DMS79 treated with DMSO at 0.1 percent for 48 hours (cell line): Measurements from ENCODE around the gene MRPL46.
"Not testable (repeated sequence)": the region's sequence is repeated elsewhere in the genome, so short reads cannot be mapped to it uniquely, and the experiment has no call there.

Experiments
- DNase-seq: peaks from one replicate; lab custom pipeline; 2025; lab: John Stamatoyannopoulos, UW

The MRPL46 gene

GRCh38 chr15:88477904-88478303 lies 10.7 kb upstream of the MRPL46 start:
- DNase-seq = no peak

DNA sequence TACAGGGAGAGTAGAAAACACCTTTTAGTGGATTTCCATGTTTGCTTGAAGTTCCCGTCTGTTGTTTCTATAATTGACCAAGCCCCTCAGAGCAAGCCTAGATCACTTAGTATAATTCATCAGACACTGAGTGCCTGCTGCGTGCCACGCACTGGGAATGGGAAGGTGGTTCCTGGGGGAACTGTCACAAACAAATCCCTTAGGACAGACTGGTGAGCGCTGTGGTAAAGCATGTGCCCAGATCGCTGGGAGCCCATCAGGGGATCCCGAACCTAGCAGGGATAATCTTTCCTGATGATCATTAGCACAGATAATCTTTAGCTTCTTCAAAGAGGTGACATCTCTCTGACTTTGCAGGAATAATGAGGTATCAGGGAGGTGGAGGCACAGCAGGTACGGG lies 9.9 kb upstream of the MRPL46 start:
- DNase-seq = no peak

GRCh38 chr15:88476635-88477060 lies 9.5 kb upstream of the MRPL46 start:
- DNase-seq = no peak

- not testable (repeated sequence) for DNase-seq
Measured at GRCh38 chr15:88473661-88474293, 6.6 kb upstream of the MRPL46 start.

DNA sequence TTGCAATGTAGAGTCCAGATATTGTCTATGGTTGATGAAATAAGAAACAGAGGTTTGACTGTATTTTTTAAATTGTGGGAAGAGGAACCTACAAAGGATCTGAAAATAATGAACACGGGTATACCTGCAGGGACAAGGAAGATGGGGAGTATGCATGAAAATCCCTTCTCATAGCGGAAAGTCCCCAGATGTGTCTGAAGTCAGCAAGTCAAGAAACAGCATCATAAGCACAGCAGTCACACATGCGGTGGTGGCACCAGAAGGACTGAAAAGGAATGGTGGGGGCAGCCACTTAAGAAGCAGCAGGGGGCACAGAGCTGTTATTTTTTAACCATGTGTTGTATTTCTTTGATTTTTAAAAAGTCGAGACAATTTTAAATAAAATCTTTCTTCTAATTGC lies 5.0 kb upstream of the MRPL46 start:
- no peak for DNase-seq

DNA sequence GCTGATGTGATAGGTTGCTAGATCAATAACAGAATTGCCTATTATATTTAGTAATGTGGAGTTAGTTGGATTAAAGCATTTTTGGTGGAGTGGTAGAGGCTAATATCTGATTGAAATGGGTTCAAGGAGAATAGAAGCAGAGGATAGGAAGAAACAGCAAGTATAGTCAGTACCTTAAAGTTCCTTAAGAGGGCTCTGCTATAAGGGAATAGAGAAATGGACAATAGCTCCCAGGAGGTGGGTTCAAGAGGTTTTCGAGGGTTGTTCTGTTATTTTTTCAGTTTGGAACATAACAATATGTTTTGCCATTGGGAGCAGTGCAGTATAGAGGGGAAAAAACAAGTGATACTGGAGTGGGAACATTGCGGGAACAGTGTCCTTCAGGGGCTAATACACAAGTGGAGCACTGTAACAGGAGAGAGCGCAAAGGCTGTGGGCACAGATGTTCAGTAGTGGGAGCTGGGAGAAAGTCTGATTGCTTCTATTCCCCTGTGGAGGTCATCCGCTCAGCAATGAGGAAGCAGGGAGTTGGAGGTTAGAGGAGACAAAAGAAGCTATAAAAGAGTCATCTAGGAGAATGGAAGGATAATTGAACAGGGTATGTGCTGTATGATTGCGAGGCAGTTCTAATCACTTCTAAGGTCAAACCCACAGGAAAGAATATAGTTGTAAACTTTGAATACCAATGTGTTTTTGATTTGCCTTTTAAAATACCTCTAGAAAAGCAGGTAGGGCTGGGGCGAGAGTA lies 3.6 kb upstream of the MRPL46 start:
- no peak for DNase-seq

GRCh38 chr15:88469321-88469720 lies 2.1 kb upstream of the MRPL46 start:
- DNase-seq = no peak

DNA sequence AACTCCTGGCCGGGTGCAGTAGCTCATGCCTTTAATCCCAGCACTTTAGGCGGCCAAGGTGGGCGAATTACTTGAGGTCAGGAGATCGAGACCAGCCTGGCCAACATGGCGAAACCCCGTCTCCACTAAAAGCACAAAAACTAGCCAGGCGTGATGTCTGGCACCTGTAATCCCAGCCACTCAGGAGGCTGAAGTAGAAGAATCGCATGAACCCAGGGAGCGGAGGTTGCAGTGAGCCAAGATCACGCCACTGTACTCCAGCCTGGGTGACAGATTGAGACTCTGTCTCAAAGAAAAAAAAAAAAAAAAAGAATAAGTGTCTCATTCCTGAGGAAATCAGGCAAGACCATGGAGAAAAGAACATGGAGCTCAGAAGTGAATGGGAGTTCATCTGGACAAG lies 1.5 kb upstream of the MRPL46 start:
- not testable (repeated sequence) for DNase-seq

DNA sequence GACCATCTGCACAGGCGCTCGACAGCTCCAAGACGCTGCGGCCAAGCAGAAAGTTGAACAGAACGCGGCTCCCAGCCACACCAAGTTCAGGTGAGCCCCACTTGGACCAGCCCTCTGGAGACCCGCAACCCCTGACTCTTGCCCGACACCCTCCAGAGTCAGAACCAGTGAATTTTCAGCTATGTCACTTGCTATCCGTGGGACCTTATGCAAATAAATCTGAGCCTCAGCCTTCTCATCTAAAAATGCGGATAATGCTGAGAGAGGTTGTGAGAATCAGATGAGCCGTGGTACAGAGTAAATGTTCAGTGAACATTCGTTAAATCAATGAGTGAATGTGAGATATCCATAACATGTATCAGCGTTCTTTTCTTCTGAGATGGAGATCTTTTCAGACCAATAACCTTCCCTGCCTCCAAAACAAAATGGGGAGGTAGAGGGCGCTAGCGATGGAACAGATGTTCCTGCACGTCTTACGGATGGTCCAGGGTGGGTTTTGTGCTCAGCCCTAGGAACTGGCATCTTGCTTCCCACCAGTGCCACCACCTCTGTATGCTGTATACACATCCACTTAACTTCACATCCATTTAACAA lies 844 bp upstream of the MRPL46 start:
- DNase-seq = no peak

DNA sequence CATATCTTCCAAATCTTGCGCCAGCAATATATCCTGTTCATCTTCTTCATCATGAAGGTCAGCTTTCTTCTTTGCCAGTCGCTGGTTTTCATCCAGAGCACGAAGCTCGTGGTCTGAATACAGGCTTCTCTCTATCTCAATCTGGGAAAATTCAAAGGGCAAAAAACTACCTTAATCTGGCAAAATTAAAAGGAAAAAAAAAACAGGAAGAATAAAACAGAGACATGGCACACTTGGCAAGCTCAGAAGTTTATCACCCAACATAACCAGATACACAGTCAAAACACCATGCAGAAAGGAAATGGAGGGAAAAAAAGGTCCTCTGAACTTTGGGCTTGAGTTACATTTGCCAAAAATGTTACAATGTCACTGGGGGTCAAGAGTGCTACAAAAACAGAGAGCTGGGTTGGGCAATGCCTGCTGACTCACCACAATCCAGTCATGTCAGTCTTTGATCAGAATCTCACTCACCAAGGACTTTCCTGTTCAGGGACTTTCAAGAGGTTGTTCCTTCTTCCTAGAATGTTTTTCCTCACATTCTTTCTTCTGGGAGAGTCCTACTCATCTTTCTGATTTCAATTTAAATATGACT lies 1.5 kb downstream of the MRPL46 start:
- DNase-seq = no peak

- no peak for DNase-seq
Measured at GRCh38 chr15:88463870-88464532, 3.2 kb downstream of the MRPL46 start.

DNA sequence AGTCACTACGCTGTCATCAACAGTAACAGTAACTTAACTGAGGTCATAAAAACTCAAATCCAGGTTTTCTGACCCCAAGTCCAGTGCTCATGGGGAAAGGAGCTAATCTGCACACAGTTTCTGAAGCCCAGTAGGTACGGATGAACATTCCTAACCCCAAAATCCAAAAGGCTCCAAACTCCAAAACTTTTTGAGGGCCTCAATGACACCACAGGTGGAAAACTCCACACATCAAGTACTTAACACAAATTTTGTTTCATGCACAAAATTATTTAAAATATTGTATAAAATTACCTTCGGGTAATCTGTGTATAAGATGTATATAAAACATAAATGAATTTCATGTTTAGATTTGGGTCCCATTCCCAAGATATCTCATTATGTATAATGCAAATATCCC lies 10.5 kb downstream of the MRPL46 start:
- no peak for DNase-seq

DNA sequence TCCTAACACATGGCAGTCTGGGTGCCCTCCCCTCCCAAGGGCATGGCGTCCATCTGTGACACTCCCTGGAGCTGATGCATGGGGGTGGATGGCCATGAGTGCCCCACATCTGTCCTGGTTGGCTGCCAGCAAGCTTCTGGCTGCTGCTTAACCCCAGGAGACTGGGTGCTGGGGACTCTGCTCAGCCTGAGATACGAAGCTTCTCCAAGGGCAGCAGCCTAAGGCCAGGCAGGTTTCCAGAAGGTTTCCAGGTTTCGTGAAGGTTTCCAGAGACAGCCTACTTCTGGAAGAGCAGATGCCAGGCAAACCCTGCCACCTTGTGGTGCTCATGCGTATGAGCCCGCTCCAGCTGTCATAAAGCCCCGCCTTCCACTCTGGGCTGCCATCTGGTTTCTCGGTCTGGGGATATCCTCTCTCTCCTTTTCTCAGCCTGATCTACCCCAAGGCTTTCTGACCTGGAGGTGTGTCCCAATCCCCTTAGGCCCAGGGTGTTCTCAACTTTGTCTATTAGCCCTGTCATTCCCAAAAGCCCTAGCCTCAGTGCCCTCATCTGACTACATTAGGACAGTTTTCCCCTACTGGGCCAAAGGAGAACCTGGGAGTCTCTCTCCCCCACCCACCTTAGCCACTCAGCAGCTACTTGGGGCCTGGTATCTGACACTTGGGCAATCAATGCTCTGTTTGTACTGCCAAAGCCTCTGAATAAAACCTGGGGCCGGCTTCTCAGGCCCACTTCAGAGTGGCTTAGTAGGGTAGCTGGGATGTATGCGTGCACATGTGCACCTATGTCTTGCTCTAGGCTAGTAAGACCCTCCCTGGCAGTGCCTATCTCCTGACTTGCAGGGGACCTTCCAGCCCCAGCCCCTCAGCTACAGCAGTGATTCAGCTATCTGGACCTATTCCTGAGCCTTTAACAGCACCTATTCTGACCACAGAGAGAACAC lies 12.0 kb downstream of the MRPL46 start:
- DNase-seq = peak; percentile 7

DNA sequence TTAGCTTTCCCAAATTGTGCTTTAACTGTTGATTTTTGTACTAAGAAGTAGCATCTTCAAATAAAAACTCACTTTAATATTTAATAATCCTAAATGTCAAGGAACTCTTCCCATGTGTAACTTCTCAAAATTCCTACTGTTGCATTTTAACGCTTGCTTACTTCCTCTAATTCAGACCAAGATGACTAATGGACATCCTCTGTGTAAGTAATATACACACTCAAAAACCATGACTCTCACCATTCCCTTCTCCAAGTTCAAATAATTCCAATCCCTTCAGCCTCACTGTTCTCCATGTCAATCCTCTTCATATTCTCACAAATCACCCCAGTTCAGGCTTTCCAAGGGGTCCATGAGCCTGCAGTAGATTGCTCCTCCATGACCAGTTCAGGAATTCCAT lies 13.0 kb downstream of the MRPL46 start:
- DNase-seq = no peak

DNA sequence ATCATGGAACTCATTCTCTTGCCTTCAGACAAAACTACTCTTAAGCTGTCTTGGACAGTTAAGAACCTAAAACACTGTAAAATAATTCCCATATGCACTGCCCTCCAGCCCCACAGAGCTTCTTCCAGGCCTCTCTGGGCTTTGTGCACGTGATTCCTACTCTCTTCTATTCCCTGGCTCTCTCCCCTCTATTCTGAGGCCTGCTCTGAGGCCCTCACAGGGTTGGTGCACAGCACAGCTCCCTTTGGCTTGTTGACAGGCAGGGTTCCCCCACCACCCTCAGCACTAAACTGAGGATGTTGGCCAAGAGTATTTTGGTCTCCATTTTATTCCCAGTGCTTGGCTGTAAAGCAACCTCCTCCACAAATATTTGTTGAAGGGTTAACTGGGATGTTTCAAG lies 13.5 kb downstream of the MRPL46 start:
- DNase-seq = no peak

- DNase-seq = peak; percentile 48
Measured at GRCh38 chr15:88450125-88450798, 16.9 kb downstream of the MRPL46 start.

- no peak for DNase-seq
Measured at GRCh38 chr15:88449581-88449980, 17.6 kb downstream of the MRPL46 start.

DNA sequence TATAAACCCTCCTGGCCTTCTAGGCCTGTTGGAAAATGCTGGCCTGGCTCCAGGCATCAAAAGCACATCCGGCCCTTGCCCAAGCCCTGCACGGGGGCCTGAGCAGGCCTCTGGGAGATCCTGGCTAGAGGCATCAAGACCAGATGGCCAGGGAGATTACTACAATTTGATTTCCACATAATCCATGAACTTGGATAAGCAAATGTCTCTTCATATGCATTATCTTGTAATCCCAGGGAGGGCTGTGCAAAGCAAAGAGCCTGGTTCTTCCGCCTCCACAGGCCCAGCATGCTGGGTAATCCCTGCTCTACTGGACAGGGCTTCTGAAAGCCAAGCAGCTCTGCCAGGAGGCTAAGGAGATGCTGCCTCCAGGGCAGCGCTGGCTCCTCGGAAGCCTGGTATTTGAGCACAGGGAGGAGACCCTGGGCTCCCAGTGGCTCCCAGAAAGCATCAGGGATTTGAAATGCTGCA lies 18.2 kb downstream of the MRPL46 start:
- DNase-seq = no peak

- no peak for DNase-seq
Measured at GRCh38 chr15:88447741-88448140, 19.4 kb downstream of the MRPL46 start.

- no peak for DNase-seq
Measured at GRCh38 chr15:88447206-88447605, 20.0 kb downstream of the MRPL46 start.
